Midbrain (tissue), 1 donor: Measurements from ENCODE around the gene HRK.
"Not testable (repeated sequence)": the region's sequence is repeated elsewhere in the genome, so short reads cannot be mapped to it uniquely, and the experiment has no call there.

Experiments
- DNase-seq: peaks from one replicate; lab custom pipeline; 2025; lab: John Stamatoyannopoulos, UW

Gene HRK

DNA sequence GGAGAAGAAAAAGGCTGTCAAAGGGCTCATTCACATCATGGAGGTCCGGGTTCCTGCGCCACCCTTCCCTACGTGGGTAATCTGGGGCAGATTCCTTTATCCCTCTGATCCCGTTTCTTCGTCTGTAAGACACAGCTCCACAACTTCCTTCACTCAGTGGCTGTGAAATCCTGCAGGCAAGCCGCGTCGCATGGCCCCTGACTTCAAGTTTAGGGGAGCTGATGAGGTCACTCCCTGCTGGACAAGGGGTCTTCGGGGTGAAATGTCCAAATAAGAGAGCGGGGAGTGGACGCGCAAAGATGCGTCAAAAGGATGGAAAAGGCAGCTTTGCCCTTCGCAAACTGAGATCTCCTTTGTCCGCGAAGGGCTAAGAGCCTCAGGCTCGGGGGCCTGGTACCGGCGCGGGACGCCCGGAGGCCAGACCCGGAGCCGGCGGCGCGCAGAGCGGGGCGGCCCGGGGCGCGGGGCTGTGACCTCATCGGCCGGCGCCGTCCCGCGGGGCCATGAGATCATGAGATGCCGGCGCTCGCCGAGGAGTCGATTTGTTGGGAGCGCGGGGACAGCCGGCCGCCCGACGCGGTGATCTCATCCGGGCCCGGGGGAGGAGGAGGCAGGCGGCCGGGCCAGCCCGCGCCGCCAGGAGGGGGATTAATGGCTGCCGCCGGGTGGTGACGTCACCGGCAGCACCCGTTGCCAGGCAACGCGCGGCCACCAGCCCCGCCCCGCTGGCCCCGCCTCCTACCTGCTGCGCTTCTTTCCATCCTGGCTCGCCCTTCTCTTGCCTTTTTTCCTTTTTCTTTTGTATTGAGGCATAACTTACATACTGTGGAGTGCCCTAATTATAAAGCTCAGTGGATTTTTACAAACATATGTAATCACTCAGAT lies 62.1 kb downstream of the HRK start:
- peak; percentile 91 for DNase-seq

DNA sequence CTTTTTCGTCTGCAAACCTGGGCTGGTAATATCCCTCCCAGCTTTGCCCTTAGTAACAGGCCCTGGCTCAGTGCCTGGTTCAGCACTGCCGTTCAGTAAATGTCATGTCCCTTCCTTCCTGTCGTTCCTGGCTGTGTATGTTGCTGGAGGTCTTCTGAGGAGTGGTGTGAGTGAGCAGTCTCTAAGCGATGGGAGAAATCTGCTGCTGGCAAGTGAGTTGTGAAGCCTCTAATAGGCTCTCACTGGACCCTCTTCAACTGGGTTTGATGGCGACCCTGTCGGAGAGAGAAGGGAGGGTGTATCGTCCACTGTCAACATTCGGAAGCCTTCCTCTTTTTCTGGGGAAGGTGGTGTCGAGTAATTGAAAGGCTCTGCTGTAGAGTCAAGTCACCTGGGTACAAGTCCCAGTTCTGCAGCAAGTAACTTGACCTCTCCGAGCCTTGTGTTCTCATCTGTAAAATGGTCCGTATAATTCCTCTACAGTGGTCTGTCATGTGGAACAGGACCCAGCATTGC lies 62.8 kb downstream of the HRK start:
- DNase-seq, result peak; percentile 25

DNA sequence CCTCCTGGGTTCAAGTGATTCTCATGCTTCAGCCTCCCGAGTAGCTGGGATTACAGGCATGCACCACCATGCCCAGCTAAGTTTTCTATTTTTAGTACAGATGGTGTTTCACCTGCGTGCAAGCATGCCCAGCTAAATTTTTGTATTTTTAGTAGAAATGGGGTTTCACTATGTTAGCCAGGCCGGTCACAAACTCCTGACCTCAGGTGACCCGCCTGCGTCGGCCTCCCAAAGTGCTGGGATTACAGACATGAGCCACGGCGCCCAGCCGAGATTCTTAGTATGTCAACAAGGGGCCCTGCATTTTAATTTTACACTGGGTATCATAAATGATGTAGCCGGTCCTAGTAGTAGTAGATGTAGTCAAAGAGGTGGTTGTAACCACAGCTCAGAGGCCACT lies 66.5 kb downstream of the HRK start:
- not testable (repeated sequence) for DNase-seq

GRCh38 chr12:116813271-116814041 lies 67.8 kb downstream of the HRK start:
- DNase-seq, result no peak

DNA sequence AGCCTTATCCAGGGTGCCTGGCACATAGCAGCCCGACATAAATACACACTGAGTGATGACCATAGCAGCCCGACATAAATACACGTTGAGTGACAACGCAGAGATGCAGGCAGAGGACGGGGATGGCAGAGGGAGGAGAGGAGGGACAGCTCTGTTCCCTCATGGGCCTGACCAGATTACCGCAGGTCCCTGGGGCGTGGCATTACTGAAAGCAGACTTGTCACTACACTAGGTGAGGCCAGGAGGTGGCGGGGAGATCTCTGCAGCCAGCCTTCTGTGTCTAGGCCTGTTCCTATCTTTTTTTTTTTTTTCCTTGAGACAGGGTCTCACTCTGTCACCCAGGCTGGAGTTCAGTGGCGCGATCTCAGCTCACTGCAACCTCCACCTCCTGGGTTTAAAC lies 69.0 kb downstream of the HRK start:
- DNase-seq, result no peak

DNA sequence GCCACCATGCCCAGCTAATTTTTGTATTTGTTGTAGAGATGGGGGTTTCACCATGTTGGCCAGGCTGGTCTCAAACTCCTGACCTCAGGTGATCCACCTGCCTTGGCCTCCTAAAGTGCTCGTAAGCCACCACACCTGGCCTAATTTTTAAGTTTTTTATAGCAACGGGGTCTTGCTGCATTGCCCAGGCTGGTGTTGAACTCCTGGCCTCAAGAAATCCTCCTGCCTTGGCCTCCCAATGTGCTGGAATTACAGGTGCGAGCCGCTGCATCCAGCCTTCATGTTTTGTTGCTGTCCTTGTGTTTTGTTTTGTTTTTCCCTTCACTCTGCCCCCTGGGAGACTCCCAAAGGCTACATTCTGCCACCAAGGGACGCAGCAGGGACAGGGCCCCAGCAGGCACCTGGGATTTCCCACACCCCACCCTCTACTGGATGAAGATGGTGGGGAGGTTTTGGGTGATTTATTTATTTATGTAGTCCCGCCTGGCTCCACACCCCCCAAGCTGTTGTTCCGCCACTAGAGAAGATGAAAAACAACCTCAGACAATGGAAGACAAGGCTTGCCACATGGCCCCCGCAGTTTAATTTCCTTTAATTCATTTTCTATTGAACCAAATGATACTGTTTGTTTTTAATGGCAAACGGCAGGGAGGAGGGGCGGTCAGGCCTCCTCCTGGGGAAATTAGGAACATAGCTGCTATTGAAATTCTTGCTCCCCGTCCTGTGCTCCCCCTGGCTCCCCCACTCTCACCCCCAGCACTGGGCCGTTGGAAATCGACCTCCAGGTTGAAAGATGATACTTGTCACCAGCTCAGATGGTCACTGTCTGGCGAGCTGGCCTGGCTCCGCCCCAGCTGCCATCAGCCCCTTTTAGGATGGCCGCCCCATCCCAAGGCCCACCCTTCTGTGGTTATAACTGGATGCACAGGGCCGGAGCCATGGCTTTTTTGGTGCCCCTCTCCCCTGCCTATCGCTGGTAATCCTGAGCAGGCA lies 72.8 kb downstream of the HRK start:
- DNase-seq, result no peak

DNA sequence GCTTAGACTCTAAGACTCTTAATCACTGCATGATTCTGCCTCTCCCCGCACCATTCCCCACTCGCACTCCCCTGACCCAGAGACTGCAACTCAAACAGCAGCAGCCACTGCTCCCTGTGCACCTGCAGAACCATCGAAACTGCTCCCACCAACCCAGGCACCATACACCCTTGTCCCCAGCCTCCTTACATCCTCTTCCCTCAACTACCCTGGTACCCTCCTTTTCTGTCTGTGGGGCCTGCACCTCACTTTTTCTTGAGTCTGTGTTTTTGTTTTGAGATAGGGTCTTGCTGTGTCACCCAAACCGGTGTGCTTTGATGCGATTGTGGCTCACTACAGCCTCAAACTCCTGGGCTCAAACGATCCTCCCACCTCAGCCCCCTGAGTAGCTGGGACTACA lies 73.7 kb downstream of the HRK start:
- no peak for DNase-seq

DNA sequence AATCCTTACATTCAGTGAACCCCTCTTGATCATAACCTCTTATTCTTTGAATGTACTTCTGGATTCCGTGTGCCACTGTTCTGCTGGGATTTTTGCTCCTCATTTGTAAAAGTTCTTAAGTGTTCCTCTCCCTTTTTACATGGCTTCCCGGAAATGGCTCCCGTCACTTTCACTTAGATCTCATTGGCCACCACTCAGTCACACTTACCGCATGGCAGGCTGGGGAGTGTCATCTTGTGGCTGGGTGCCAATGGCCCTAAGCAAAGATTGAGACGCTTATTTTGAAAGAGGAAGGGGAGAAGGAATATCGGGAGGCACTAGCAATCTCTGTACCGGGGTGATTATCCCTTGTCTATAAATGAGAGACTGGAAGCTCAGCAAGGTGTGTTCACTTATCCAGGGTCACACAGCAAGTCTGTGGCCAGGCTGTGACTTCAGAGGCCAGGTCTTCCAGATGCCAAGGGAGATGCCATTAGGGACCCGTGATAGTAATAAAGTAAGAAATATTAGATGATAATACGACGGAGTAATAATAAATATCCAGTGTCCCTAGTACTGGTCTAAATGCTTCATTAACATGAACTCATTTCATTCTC lies 74.3 kb downstream of the HRK start:
- no peak for DNase-seq
